ENCODE measurements around the gene CTNND2. TPM values are rescaled to one million over a fixed set of nuclear protein-coding genes. Genes with fewer than 3 reads are reported as not detected.

CTNND2 gene
- total and polyA plus RNA-seq, 2 donors (not counting 1 experiment from before 2014, with no cell fraction given) = not detected

GRCh38 chr5:11733185-11733839 is 170.9 kb downstream of the CTNND2 start:
- H3K9me3 ChIP-seq (ENCODE audit: control extremely low read depth in 1 of 3, control insufficient read depth in 2 of 3, insufficient read depth in 1 of 3, low read length in 2 of 3) = no peaks in the 10 kb centered on the region
- Mint-ChIP-seq H3K27ac (no peak overlapping the region), H3K9me3 (ENCODE audit: insufficient read depth) (no peaks in the 10 kb centered on the region), H3K4me1 (no peaks in the 10 kb centered on the region), H3K4me3 (no peak overlapping the region), H3K27me3 (no peaks in the 10 kb centered on the region)
- DNase-seq (no peak), ATAC-seq (ENCODE audit: low read depth) (no peak)
- no peak overlapping the region for H3K4me3 ChIP-seq (ENCODE audit: control extremely low read depth in 1 of 5, extremely low read depth in 1 of 5, insufficient read depth in 1 of 5, low read depth in 2 of 5, low read length in 4 of 5)
- no peak overlapping the region for H3K27ac ChIP-seq (ENCODE audit: low read length in 2 of 2)
- no peak overlapping the region for H3K4me2 ChIP-seq (replicated peaks; ENCODE audit: low read depth, low read length, poor library complexity, severe bottlenecking)
- H3K4me1 ChIP-seq (ENCODE audit: control insufficient read depth in 2 of 2, insufficient read depth in 2 of 2, low read length in 2 of 2) = no peaks in the 10 kb centered on the region
- intact Hi-C loops (cut with micrococcal nuclease) = no loop called here
- H3K27me3 ChIP-seq (replicated peaks in 1 of 4; ENCODE audit: control extremely low read depth in 1 of 4, control insufficient read depth in 3 of 4, insufficient read depth in 4 of 4, low read length in 3 of 4) = no peaks in the 10 kb centered on the region
- WGBS (ENCODE audit: insufficient coverage) = 60% methylated on average over 1 of the region's 2 CpGs
- no peaks in the 10 kb centered on the region for H4K20me1 ChIP-seq (ENCODE audit: control insufficient read depth, insufficient read depth, low read length, poor library complexity, severe bottlenecking)
- H3K36me3 ChIP-seq (replicated peaks in 1 of 2; ENCODE audit: control extremely low read depth in 1 of 2, control insufficient read depth in 1 of 2, extremely low read depth in 1 of 2, insufficient read depth in 2 of 2, low read length in 1 of 2) = no peaks in the 10 kb centered on the region
- H2AFZ ChIP-seq (ENCODE audit: insufficient read depth, low read depth, low read length, poor library complexity, severe bottlenecking) = no peak overlapping the region
- no peak overlapping the region for H3K9ac ChIP-seq (ENCODE audit: low read length)
- POLR2A ChIA-PET = no interaction called here
- no peaks in the 10 kb centered on the region for H3K79me2 ChIP-seq (ENCODE audit: control insufficient read depth, insufficient read depth, low read length)
- CTCF ChIA-PET = no interaction called here
- TF ChIP-seq EZH2 (IDR thresholded peaks at IDR 0.05; ENCODE audit: borderline replicate concordance, insufficient read depth, low read depth, low read length, poor library complexity, severe bottlenecking) = no peak

DNA sequence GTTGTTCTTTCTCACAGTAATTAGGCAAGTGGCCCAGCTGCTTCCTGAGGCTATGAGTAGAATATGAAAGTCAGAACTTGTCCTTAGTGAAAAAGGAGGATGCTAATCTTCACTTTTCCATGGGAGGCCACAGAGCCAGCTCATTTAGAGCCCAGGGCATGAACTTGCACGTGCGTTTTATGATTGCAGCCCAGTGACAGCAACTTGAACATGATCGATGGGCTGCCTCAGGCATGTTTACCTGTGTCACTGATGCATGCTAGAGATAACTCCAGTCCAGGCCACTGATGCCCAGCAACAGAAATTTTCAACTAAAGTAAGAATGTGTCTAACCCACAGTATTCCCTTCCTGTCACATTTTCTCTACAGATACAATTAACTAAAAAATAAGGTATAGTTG is 179.3 kb downstream of the CTNND2 start:
- Mint-ChIP-seq H3K27me3 (no peaks in the 10 kb centered on the region), H3K4me1 (no peaks in the 10 kb centered on the region), H3K27ac (no peak overlapping the region), H3K4me3 (no peak overlapping the region), H3K9me3 (ENCODE audit: insufficient read depth) (peaks cover 2% of the 10 kb centered on the region)
- Histone ChIP-seq H3K27me3 (replicated peaks in 1 of 4; ENCODE audit: control extremely low read depth in 1 of 4, control insufficient read depth in 3 of 4, insufficient read depth in 4 of 4, low read length in 3 of 4) (no peaks in the 10 kb centered on the region), H3K4me3 (ENCODE audit: control extremely low read depth in 1 of 5, extremely low read depth in 1 of 5, insufficient read depth in 1 of 5, low read depth in 2 of 5, low read length in 4 of 5) (no peak overlapping the region), H3K9ac (ENCODE audit: low read length) (no peak overlapping the region), H3K27ac (ENCODE audit: low read length in 2 of 2) (no peak overlapping the region), H3K4me2 (replicated peaks; ENCODE audit: low read depth, low read length, poor library complexity, severe bottlenecking) (no peak overlapping the region), H3K4me1 (ENCODE audit: control insufficient read depth in 2 of 2, insufficient read depth in 2 of 2, low read length in 2 of 2) (no peaks in the 10 kb centered on the region), H3K36me3 (replicated peaks in 1 of 2; ENCODE audit: control extremely low read depth in 1 of 2, control insufficient read depth in 1 of 2, extremely low read depth in 1 of 2, insufficient read depth in 2 of 2, low read length in 1 of 2) (no peaks in the 10 kb centered on the region), H3K79me2 (ENCODE audit: control insufficient read depth, insufficient read depth, low read length) (no peaks in the 10 kb centered on the region), H4K20me1 (ENCODE audit: control insufficient read depth, insufficient read depth, low read length, poor library complexity, severe bottlenecking) (no peaks in the 10 kb centered on the region), H2AFZ (ENCODE audit: insufficient read depth, low read depth, low read length, poor library complexity, severe bottlenecking) (no peak overlapping the region), H3K9me3 (ENCODE audit: control extremely low read depth in 1 of 3, control insufficient read depth in 2 of 3, insufficient read depth in 1 of 3, low read length in 2 of 3) (no peaks in the 10 kb centered on the region)
- POLR2A ChIA-PET = no interaction called here
- ATAC-seq (ENCODE audit: low read depth) (no peak), DNase-seq (no peak)
- WGBS (ENCODE audit: insufficient coverage) = 88% methylated on average over 3 of the region's 3 CpGs
- CTCF ChIA-PET = no interaction called here
- TF ChIP-seq, protein P1, sequence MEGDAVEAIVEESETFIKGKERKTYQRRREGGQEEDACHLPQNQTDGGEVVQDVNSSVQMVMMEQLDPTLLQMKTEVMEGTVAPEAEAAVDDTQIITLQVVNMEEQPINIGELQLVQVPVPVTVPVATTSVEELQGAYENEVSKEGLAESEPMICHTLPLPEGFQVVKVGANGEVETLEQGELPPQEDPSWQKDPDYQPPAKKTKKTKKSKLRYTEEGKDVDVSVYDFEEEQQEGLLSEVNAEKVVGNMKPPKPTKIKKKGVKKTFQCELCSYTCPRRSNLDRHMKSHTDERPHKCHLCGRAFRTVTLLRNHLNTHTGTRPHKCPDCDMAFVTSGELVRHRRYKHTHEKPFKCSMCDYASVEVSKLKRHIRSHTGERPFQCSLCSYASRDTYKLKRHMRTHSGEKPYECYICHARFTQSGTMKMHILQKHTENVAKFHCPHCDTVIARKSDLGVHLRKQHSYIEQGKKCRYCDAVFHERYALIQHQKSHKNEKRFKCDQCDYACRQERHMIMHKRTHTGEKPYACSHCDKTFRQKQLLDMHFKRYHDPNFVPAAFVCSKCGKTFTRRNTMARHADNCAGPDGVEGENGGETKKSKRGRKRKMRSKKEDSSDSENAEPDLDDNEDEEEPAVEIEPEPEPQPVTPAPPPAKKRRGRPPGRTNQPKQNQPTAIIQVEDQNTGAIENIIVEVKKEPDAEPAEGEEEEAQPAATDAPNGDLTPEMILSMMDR (IDR thresholded peaks at IDR 0.05) = no peak
- no peak for TF ChIP-seq EZH2 (IDR thresholded peaks at IDR 0.05; ENCODE audit: borderline replicate concordance, insufficient read depth, low read depth, low read length, poor library complexity, severe bottlenecking)
- intact Hi-C loops (cut with micrococcal nuclease) = no loop called here
